Panc1 (cell line): ENCODE results near the gene MAP2K1. TPM values are rescaled to one million over a fixed set of nuclear protein-coding genes. Genes with fewer than 3 reads are reported as not detected.

Experiments used
- ATAC-seq: fragments of 200-7000 bp; cut with Tn5 transposase; 2 replicates; pipeline ENCODE4 v1.9.1; 2020; ENCODE audit warnings: mild to moderate bottlenecking, moderate library complexity
- BruUV-seq: library from RNA; stranded (reverse); fragments of 400-500 nt; replicated peaks from 2 replicates; lab custom pipeline; 2021; lab: Mats Ljungman, UMichigan
- CTCF ChIA-PET: fragments of 300-600 bp; sonication (Branson Sonifier 250); formaldehyde crosslinking; loops from one replicate; lab custom pipeline; 2022; ENCODE audit warnings: antibody characterized with exemption; lab: Charles Lee
- POLR2A ChIA-PET: fragments of 300-600 bp; sonication (Branson Sonifier 250); formaldehyde crosslinking; loops from one replicate; lab custom pipeline; 2022; ENCODE audit warnings: antibody characterized with exemption; lab: Charles Lee
- DNase-seq: peaks from one replicate; pipeline ENCODE4 v3.0.0-alpha.2; 2010; ENCODE audit warnings: low read depth, low spot score
- H3K27ac ChIP-seq: 2 replicates; pipeline ENCODE4 v1.5.1; 2011; ENCODE audit warnings: mild to moderate bottlenecking, low read length, inconsistent platforms
- H3K27me3 ChIP-seq: fragments of 200-500 bp; sonication (Bioruptor generic); 2 replicates; pipeline ENCODE4 v1.6.0; 2014; ENCODE audit warnings: low read length, inconsistent platforms; ENCODE audit not compliant: control insufficient read depth, insufficient read depth
- H3K36me3 ChIP-seq: fragments of 200-500 bp; sonication (Bioruptor generic); 2 replicates; pipeline ENCODE4 v1.5.1; 2014; ENCODE audit warnings: inconsistent platforms, mild to moderate bottlenecking, low read length, moderate library complexity; ENCODE audit not compliant: control insufficient read depth, insufficient read depth
- H3K4me1 ChIP-seq: 2 replicates; pipeline ENCODE4 v1.5.1; 2011; ENCODE audit warnings: inconsistent platforms, mild to moderate bottlenecking, low read length, moderate library complexity; ENCODE audit not compliant: control insufficient read depth, insufficient read depth
- H3K4me3 ChIP-seq, 2 experiments: 2 replicates each; pipeline ENCODE4 v1.5.1; 2011 to 2012; ENCODE audit warnings: low read depth in 2 of 2, low read length in 2 of 2, mild to moderate bottlenecking in 2 of 2, inconsistent platforms in 1 of 2, moderate library complexity in 1 of 2
- H3K9me3 ChIP-seq: fragments of 200-500 bp; sonication (Bioruptor generic); 2 replicates; pipeline ENCODE4 v1.5.1; 2014; ENCODE audit warnings: low read depth, mild to moderate bottlenecking, inconsistent platforms, low read length, moderate library complexity; ENCODE audit not compliant: control insufficient read depth, insufficient read depth
- CTCF ChIP-seq: fragments of 450-650 bp; IDR thresholded peaks from 2 replicates; pipeline ENCODE4 v1.5.1; 2017; ENCODE audit warnings: mild to moderate bottlenecking
- POLR2AphosphoS5 ChIP-seq: IDR thresholded peaks from 2 replicates; pipeline ENCODE4 v1.6.1; 2012; ENCODE audit warnings: mild to moderate bottlenecking, low read depth, low read length, moderate library complexity
- SIN3A ChIP-seq: IDR thresholded peaks from 2 replicates; pipeline ENCODE4 v1.6.1; 2012; ENCODE audit warnings: low read depth, mild to moderate bottlenecking, low read length, moderate library complexity, borderline replicate concordance; ENCODE audit not compliant: insufficient read depth
- TCF7L2 ChIP-seq: IDR thresholded peaks from 2 replicates; pipeline ENCODE4 v1.6.1; 2011; ENCODE audit warnings: mild to moderate bottlenecking, low read depth, low read length, inconsistent platforms
- in situ Hi-C: cut with HindIII; loops from 2 replicates; pipeline ENCODE4 v1.10.0; 2016; ENCODE audit warnings: low sequenced_read_pairs, low pct_unique_long_range_greater_than_20kb
- intact Hi-C: fragments of 100-400 bp; cut with micrococcal nuclease; formaldehyde crosslinking; loops from one replicate; pipeline ENCODE4 v1.10.0; 2022; ENCODE audit not compliant: unreplicated experiment
- total RNA-seq: library from RNA; stranded (reverse); gene quantifications from one replicate; pipeline ENCODE4 v1.2.1, GENCODE V29; 2021; ENCODE audit not compliant: unreplicated experiment
- TF ChIP-seq, protein P1 (sequence below), 2 experiments: IDR thresholded peaks; 2 replicates each; pipeline ENCODE4 v1.6.1; 2011 to 2012; ENCODE audit warnings: low read depth in 2 of 2, control low read depth in 1 of 2, low read length in 1 of 2, mild to moderate bottlenecking in 1 of 2, moderate library complexity in 1 of 2; ENCODE audit not compliant: insufficient read depth in 1 of 2

The MAP2K1 gene
- total RNA-seq, 1 experiment from 2014 or later, result 67.9 TPM

- ChIA-PET POLR2A (interaction anchor here (1.4 kb wide), 1 partner anchor 29 kb away, joined by 4 read pairs; no protein-coding TSS in a partner anchor), CTCF (interaction anchor here (0.7 kb wide), 1 partner anchor 108 kb away, joined by 4 read pairs; no protein-coding TSS in a partner anchor)
- ATAC-seq (no peak), DNase-seq (no peak)
- peaks cover 15% of the 10 kb centered on the region for H3K4me1 ChIP-seq
- no peaks in the 10 kb centered on the region for H3K27me3 ChIP-seq
- no peaks in the 10 kb centered on the region for H3K9me3 ChIP-seq
- intact Hi-C loops (loop anchor here (5.0 kb wide), 1 partner anchor 108 kb away; the partner anchor contains the start of gene SNAPC5), in situ Hi-C loops (no loop called here)
- TF ChIP-seq SIN3A (no peak), POLR2AphosphoS5 (no peak), CTCF (no peak), TCF7L2 (no peak)
- TF ChIP-seq, protein P1, sequence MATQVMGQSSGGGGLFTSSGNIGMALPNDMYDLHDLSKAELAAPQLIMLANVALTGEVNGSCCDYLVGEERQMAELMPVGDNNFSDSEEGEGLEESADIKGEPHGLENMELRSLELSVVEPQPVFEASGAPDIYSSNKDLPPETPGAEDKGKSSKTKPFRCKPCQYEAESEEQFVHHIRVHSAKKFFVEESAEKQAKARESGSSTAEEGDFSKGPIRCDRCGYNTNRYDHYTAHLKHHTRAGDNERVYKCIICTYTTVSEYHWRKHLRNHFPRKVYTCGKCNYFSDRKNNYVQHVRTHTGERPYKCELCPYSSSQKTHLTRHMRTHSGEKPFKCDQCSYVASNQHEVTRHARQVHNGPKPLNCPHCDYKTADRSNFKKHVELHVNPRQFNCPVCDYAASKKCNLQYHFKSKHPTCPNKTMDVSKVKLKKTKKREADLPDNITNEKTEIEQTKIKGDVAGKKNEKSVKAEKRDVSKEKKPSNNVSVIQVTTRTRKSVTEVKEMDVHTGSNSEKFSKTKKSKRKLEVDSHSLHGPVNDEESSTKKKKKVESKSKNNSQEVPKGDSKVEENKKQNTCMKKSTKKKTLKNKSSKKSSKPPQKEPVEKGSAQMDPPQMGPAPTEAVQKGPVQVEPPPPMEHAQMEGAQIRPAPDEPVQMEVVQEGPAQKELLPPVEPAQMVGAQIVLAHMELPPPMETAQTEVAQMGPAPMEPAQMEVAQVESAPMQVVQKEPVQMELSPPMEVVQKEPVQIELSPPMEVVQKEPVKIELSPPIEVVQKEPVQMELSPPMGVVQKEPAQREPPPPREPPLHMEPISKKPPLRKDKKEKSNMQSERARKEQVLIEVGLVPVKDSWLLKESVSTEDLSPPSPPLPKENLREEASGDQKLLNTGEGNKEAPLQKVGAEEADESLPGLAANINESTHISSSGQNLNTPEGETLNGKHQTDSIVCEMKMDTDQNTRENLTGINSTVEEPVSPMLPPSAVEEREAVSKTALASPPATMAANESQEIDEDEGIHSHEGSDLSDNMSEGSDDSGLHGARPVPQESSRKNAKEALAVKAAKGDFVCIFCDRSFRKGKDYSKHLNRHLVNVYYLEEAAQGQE (IDR thresholded peaks at IDR 0.05; ENCODE audit: insufficient read depth in 1 of 2, low read depth in 2 of 2, low read length in 1 of 2), result no peak
- H3K36me3 ChIP-seq, result no peaks in the 10 kb centered on the region; the same call in 1 of the 2 replicates
- H3K27ac ChIP-seq, result no peak overlapping the region
- no TSS peak for BruUV-seq
- no peak overlapping the region for H3K4me3 ChIP-seq
Observed at GRCh38 chr15:66389098-66389858, 2.6 kb downstream of the MAP2K1 start.

GRCh38 chr15:66389859-66390381, 3.2 kb downstream of the MAP2K1 start:
- DNase-seq, result no peak

More at GRCh38 chr15:66389859-66390381, 3.2 kb downstream of the MAP2K1 start:
- ATAC-seq, result no peak
- no peaks in the 10 kb centered on the region for H3K27me3 ChIP-seq
- H3K36me3 ChIP-seq, result no peaks in the 10 kb centered on the region; the same call in 1 of the 2 replicates
- ChIA-PET CTCF (no interaction called here), POLR2A (no interaction called here)
- no peak for TF ChIP-seq POLR2AphosphoS5
- in situ Hi-C loops (no loop called here), intact Hi-C loops (loop anchor here (5.0 kb wide), 1 partner anchor 107 kb away; the partner anchor contains the start of gene SNAPC5)
- no peak overlapping the region for H3K27ac ChIP-seq
- BruUV-seq, result no TSS peak
- peaks cover 15% of the 10 kb centered on the region for H3K4me1 ChIP-seq
- no peak overlapping the region for H3K4me3 ChIP-seq
- no peaks in the 10 kb centered on the region for H3K9me3 ChIP-seq
